ENCODE measurements around the gene IL1RAPL1. TPM values are rescaled to one million over a fixed set of nuclear protein-coding genes. Genes with fewer than 3 reads are reported as not detected.

IL1RAPL1 gene
- total and polyA plus RNA-seq, 9 of the 15 experiments (the other 6 are each of a cell fraction or from before 2014, with no cell fraction given), result 0.04 to 0.07 (median 0.04) TPM; not detected in 6

GRCh38 chrX:29488919-29489318 is 901.7 kb downstream of the IL1RAPL1 start:
- no peaks in the 10 kb centered on the region; the same call in 1 of the 2 replicates for H3K9me3 ChIP-seq (replicated peaks; ENCODE audit: control insufficient read depth, insufficient read depth, low read depth, low read length)
- DNase-seq (ENCODE audit: extremely low read depth in 1 of 4, low spot score in 3 of 4) (no peak), ATAC-seq (no peak), FAIRE-seq (no peak)
- H3K27ac ChIP-seq (ENCODE audit: extremely low read depth, low read depth, low read length), result no peak overlapping the region
- CTCF ChIA-PET (ENCODE audit: low intra/inter-chr PET ratio), result no interaction called here
- no peak for TF ChIP-seq RHOXF2B (CRISPR knock-in tag; conservative IDR thresholded peaks at IDR 0.05)
- TF ChIP-seq, protein P1, sequence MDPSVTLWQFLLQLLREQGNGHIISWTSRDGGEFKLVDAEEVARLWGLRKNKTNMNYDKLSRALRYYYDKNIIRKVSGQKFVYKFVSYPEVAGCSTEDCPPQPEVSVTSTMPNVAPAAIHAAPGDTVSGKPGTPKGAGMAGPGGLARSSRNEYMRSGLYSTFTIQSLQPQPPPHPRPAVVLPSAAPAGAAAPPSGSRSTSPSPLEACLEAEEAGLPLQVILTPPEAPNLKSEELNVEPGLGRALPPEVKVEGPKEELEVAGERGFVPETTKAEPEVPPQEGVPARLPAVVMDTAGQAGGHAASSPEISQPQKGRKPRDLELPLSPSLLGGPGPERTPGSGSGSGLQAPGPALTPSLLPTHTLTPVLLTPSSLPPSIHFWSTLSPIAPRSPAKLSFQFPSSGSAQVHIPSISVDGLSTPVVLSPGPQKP (CRISPR knock-in tag; IDR thresholded peaks at IDR 0.05), result no peak
- no peak for TF ChIP-seq SNRNP70 (optimal IDR thresholded peaks at IDR 0.05; ENCODE audit: low read depth, low read length)
- no peak for TF ChIP-seq CCNT2 (IDR thresholded peaks at IDR 0.05; ENCODE audit: borderline replicate concordance, extremely low read depth, insufficient read length, low read depth, low read length)
- no peaks in the 10 kb centered on the region for H3K4me1 ChIP-seq (replicated peaks in 1 of 2; ENCODE audit: control insufficient read depth in 2 of 2, insufficient read depth in 2 of 2, low read length in 2 of 2)
- no peak overlapping the region for H3K9ac ChIP-seq (ENCODE audit: insufficient read depth in 1 of 2, low read depth in 2 of 2, low read length in 2 of 2)
- no TSS peak for BruUV-seq (replicated peaks)
- 0% methylated on average over 1 of the region's 1 CpG for WGBS (ENCODE audit: insufficient coverage, low coverage, missing lambda C conversion rate)
- no peak overlapping the region for H2AFZ ChIP-seq (ENCODE audit: low read depth, low read length)
- no peak overlapping the region for H3K4me3 ChIP-seq
- POLR2A ChIA-PET, result no interaction called here
- no peaks in the 10 kb centered on the region for H3K27me3 ChIP-seq (ENCODE audit: control insufficient read depth in 2 of 2, insufficient read depth in 2 of 2, low read length in 2 of 2)
- no peaks in the 10 kb centered on the region for H3K79me2 ChIP-seq (ENCODE audit: control insufficient read depth, insufficient read depth, low read length)
- no peak overlapping the region for H3K4me2 ChIP-seq (ENCODE audit: insufficient read depth, low read length)
- in situ Hi-C loops (cut with MboI), result no loop called here
- intact Hi-C loops (cut with micrococcal nuclease), result loop anchor here (10.0 kb wide), 1 partner anchor 1106 kb away; no protein-coding TSS in a partner anchor
- H4K20me1 ChIP-seq (replicated peaks; ENCODE audit: control insufficient read depth, insufficient read depth, low read length), result no peaks in the 10 kb centered on the region
- no peaks in the 10 kb centered on the region for H3K36me3 ChIP-seq (ENCODE audit: control insufficient read depth, insufficient read depth, low read length)
- no peaks in the 10 kb centered on the region for H3K9me1 ChIP-seq (ENCODE audit: control insufficient read depth, insufficient read depth, low read length)

DNA sequence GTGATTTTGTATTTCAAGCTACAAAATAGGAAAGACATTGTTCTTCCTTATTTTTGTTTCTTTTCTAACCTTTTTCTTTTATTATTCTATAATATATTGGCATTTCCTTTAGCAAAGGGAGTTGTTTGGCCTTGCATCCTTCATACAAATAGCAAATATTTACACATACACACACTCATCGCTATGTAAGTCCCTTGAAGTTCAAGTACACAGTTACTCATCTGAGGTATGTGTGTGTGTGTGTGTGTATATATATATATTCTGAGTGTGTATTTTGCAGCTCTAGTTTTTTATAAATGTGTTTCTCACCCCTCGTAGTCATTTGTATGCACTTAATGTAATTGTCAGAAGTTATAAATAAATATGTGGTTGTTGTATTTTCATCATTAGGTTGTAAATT is 903.4 kb downstream of the IL1RAPL1 start:
- ATAC-seq, result no peak
- H3K9ac ChIP-seq (ENCODE audit: insufficient read depth in 1 of 2, low read depth in 2 of 2, low read length in 2 of 2), result no peak overlapping the region
- 8% methylated on average over 2 of the region's 2 CpGs for WGBS (ENCODE audit: insufficient coverage, low coverage, missing lambda C conversion rate)
- H3K9me1 ChIP-seq (ENCODE audit: control insufficient read depth, insufficient read depth, low read length), result no peaks in the 10 kb centered on the region
- in situ Hi-C loops (cut with MboI), result no loop called here
- H3K36me3 ChIP-seq (ENCODE audit: control insufficient read depth, insufficient read depth, low read length), result no peaks in the 10 kb centered on the region
- no peak overlapping the region for H3K4me3 ChIP-seq
- BruUV-seq (replicated peaks), result no TSS peak
- no peak overlapping the region for H3K4me2 ChIP-seq (ENCODE audit: insufficient read depth, low read length)
- H3K79me2 ChIP-seq (ENCODE audit: control insufficient read depth, insufficient read depth, low read length), result no peaks in the 10 kb centered on the region
- H3K4me1 ChIP-seq (replicated peaks in 1 of 2; ENCODE audit: control insufficient read depth in 2 of 2, insufficient read depth in 2 of 2, low read length in 2 of 2), result no peaks in the 10 kb centered on the region
- H3K9me3 ChIP-seq (replicated peaks; ENCODE audit: control insufficient read depth, insufficient read depth, low read depth, low read length), result no peaks in the 10 kb centered on the region; the same call in 1 of the 2 replicates
- no peak for FAIRE-seq
- DNase-seq (ENCODE audit: extremely low read depth in 1 of 4, low spot score in 3 of 4), result no peak
- no peaks in the 10 kb centered on the region for H3K27me3 ChIP-seq (ENCODE audit: control insufficient read depth in 2 of 2, insufficient read depth in 2 of 2, low read length in 2 of 2)
- intact Hi-C loops (cut with micrococcal nuclease), result no loop called here
- no peak overlapping the region for H3K27ac ChIP-seq (ENCODE audit: extremely low read depth, low read depth, low read length)
- POLR2A ChIA-PET, result no interaction called here
- H2AFZ ChIP-seq (ENCODE audit: low read depth, low read length), result no peak overlapping the region
- no peaks in the 10 kb centered on the region for H4K20me1 ChIP-seq (replicated peaks; ENCODE audit: control insufficient read depth, insufficient read depth, low read length)
- CTCF ChIA-PET (ENCODE audit: low intra/inter-chr PET ratio), result no interaction called here
- TF ChIP-seq, protein P2, sequence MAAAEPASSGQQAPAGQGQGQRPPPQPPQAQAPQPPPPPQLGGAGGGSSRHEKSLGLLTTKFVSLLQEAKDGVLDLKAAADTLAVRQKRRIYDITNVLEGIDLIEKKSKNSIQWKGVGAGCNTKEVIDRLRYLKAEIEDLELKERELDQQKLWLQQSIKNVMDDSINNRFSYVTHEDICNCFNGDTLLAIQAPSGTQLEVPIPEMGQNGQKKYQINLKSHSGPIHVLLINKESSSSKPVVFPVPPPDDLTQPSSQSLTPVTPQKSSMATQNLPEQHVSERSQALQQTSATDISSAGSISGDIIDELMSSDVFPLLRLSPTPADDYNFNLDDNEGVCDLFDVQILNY (CRISPR knock-in tag; IDR thresholded peaks at IDR 0.05), result no peak
- TF ChIP-seq, protein P3, sequence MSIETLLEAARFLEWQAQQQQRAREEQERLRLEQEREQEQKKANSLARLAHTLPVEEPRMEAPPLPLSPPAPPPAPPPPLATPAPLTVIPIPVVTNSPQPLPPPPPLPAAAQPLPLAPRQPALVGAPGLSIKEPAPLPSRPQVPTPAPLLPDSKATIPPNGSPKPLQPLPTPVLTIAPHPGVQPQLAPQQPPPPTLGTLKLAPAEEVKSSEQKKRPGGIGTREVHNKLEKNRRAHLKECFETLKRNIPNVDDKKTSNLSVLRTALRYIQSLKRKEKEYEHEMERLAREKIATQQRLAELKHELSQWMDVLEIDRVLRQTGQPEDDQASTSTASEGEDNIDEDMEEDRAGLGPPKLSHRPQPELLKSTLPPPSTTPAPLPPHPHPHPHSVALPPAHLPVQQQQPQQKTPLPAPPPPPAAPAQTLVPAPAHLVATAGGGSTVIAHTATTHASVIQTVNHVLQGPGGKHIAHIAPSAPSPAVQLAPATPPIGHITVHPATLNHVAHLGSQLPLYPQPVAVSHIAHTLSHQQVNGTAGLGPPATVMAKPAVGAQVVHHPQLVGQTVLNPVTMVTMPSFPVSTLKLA (conservative IDR thresholded peaks at IDR 0.05), result no peak
- TF ChIP-seq GATAD2B (IDR thresholded peaks at IDR 0.05; ENCODE audit: borderline replicate concordance) (no peak), ZNF274 (IDR thresholded peaks at IDR 0.05; ENCODE audit: borderline replicate concordance, low read depth, low read length) (no peak), BACH1 (tag; IDR thresholded peaks at IDR 0.05) (no peak)
- TF ChIP-seq, protein P4, sequence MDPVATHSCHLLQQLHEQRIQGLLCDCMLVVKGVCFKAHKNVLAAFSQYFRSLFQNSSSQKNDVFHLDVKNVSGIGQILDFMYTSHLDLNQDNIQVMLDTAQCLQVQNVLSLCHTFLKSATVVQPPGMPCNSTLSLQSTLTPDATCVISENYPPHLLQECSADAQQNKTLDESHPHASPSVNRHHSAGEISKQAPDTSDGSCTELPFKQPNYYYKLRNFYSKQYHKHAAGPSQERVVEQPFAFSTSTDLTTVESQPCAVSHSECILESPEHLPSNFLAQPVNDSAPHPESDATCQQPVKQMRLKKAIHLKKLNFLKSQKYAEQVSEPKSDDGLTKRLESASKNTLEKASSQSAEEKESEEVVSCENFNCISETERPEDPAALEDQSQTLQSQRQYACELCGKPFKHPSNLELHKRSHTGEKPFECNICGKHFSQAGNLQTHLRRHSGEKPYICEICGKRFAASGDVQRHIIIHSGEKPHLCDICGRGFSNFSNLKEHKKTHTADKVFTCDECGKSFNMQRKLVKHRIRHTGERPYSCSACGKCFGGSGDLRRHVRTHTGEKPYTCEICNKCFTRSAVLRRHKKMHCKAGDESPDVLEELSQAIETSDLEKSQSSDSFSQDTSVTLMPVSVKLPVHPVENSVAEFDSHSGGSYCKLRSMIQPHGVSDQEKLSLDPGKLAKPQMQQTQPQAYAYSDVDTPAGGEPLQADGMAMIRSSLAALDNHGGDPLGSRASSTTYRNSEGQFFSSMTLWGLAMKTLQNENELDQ (CRISPR knock-in tag; IDR thresholded peaks at IDR 0.05; ENCODE audit: borderline replicate concordance), result no peak

Measured in K562 (cell line).